ENCODE results near the gene CHN2. TPM values are rescaled to one million over a fixed set of nuclear protein-coding genes. Genes with fewer than 3 reads are reported as not detected.

Gene CHN2
- total and polyA plus RNA-seq, 8 donors, result 2.8 to 8.9 (median 4.3) TPM

- no peak for TF ChIP-seq CTCF (IDR thresholded peaks at IDR 0.05)
- H3K27ac ChIP-seq, result no peak overlapping the region
- no peak overlapping the region for H3K4me3 ChIP-seq
- no peaks in the 10 kb centered on the region for H3K9me3 ChIP-seq
- H3K4me1 ChIP-seq, result no peaks in the 10 kb centered on the region
- H3K27me3 ChIP-seq, result no peaks in the 10 kb centered on the region
- H3K36me3 ChIP-seq, result no peaks in the 10 kb centered on the region
- ATAC-seq (no peak), DNase-seq (no peak)
- intact Hi-C loops (cut with DNase I), result no loop called here
Observed at GRCh38 chr7:29432721-29433120, 238.1 kb downstream of the CHN2 start.

GRCh38 chr7:29434380-29434768 is 239.8 kb downstream of the CHN2 start:
- Histone ChIP-seq H3K4me1 (no peaks in the 10 kb centered on the region), H3K9me3 (no peaks in the 10 kb centered on the region), H3K4me3 (no peak overlapping the region), H3K27ac (no peak overlapping the region), H3K27me3 (no peaks in the 10 kb centered on the region), H3K36me3 (no peaks in the 10 kb centered on the region)
- DNase-seq (no peak), ATAC-seq (no peak)
- intact Hi-C loops (cut with DNase I), result no loop called here
- no peak for TF ChIP-seq CTCF (IDR thresholded peaks at IDR 0.05)

- no peaks in the 10 kb centered on the region for H3K36me3 ChIP-seq
- no peaks in the 10 kb centered on the region for H3K27me3 ChIP-seq
- H3K4me3 ChIP-seq, result no peak overlapping the region
- intact Hi-C loops (cut with DNase I), result no loop called here
- H3K4me1 ChIP-seq, result no peaks in the 10 kb centered on the region
- ATAC-seq (no peak), DNase-seq (no peak)
- H3K27ac ChIP-seq, result no peak overlapping the region
- H3K9me3 ChIP-seq, result no peaks in the 10 kb centered on the region
- no peak for TF ChIP-seq CTCF (IDR thresholded peaks at IDR 0.05)
Observed at GRCh38 chr7:29435167-29435566, 240.6 kb downstream of the CHN2 start.

GRCh38 chr7:29435902-29436301 is 241.3 kb downstream of the CHN2 start:
- DNase-seq (no peak), ATAC-seq (no peak)
- no peak for TF ChIP-seq CTCF (IDR thresholded peaks at IDR 0.05)
- Histone ChIP-seq H3K27ac (no peak overlapping the region), H3K27me3 (no peaks in the 10 kb centered on the region), H3K36me3 (no peaks in the 10 kb centered on the region), H3K4me1 (no peaks in the 10 kb centered on the region), H3K9me3 (no peaks in the 10 kb centered on the region), H3K4me3 (no peak overlapping the region)
- intact Hi-C loops (cut with DNase I), result no loop called here

- no peak overlapping the region for H3K4me3 ChIP-seq
- no peaks in the 10 kb centered on the region for H3K9me3 ChIP-seq
- intact Hi-C loops (cut with DNase I), result no loop called here
- no peaks in the 10 kb centered on the region for H3K36me3 ChIP-seq
- H3K27ac ChIP-seq, result no peak overlapping the region
- H3K27me3 ChIP-seq, result no peaks in the 10 kb centered on the region
- no peak for DNase-seq
- ATAC-seq, result no peak
- no peaks in the 10 kb centered on the region for H3K4me1 ChIP-seq
- no peak for TF ChIP-seq CTCF (IDR thresholded peaks at IDR 0.05)
Observed at GRCh38 chr7:29442146-29442545, 247.6 kb downstream of the CHN2 start.
